Activated CD4-positive, CD25-positive, alpha-beta regulatory T cell treated with anti-CD3 and anti-CD28 coated beads, Interleukin-2, amount 50 U/mL, for 16 hours (primary cell): ENCODE results near the gene STK11.

Source experiments
- DNase-seq: peaks from one replicate; pipeline ENCODE4 v3.0.0-alpha.2; 2020; ENCODE audit warnings: low read depth, low spot score

The STK11 gene

GRCh38 chr19:1225440-1226226, 20.1 kb downstream of the STK11 start:
- no peak for DNase-seq

- no peak for DNase-seq
Measured at GRCh38 chr19:1226227-1226518, 20.6 kb downstream of the STK11 start.

DNA sequence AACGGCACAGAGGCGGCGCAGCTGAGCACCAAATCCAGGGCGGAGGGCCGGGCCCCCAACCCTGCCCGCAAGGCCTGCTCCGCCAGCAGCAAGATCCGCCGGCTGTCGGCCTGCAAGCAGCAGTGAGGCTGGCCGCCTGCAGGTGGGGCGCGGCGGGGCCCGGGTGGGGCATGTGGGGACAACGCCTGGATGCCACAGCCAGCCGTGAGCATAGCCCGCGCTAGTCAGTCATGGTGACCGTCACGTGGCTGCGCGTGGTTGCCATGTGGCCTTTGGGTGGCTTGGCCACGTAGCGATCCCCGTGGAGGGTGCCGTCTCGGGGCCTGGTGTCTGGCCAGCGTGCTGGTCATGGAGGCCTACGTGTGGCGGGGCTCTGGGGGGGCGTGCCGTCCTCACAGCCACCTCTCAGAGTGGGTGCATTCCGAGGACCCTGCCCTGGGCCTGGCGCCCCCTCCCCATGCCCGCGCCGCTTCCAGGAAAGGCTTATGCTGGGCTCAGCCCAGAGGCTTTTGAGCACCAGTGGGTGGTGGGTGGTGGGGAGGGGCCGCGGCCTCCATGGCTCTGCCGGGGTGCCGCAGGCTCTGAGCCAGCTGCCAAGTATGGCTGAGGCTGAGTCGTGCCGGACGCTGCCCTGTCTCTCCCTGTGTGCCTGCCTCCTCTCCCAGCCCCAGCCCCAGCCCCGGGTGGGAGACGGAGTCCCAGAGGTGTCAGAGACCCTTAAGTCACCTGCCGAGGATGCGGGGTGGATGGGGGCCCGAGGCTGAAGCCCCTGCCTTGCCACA, 21.1 kb downstream of the STK11 start:
- no peak for DNase-seq

DNA sequence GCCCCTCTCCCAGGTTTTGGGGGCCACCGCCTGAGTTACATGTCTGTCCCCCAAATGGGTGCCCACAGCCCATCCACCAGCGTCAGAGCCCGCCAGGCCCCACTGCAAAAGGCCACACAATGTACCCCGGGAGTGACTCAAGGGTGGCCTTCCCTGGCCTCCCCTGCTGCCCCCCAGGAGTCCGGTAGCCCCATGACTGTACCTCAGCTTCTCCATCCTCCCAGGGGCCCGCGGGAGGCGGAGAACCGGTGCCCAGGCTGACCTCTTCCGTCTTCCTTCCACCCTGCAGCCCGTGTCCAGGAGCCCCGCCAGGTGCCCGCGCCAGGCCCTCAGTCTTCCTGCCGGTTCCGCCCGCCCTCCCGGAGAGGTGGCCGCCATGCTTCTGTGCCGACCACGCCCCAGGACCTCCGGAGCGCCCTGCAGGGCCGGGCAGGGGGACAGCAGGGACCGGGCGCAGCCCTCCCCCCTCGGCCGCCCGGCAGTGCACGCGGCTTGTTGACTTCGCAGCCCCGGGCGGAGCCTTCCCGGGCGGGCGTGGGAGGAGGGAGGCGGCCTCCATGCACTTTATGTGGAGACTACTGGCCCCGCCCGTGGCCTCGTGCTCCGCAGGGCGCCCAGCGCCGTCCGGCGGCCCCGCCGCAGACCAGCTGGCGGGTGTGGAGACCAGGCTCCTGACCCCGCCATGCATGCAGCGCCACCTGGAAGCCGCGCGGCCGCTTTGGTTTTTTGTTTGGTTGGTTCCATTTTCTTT, 21.9 kb downstream of the STK11 start:
- no peak for DNase-seq

GRCh38 chr19:1228161-1228957, 22.8 kb downstream of the STK11 start:
- no peak for DNase-seq

GRCh38 chr19:1229056-1229923, 23.7 kb downstream of the STK11 start:
- no peak for DNase-seq

DNA sequence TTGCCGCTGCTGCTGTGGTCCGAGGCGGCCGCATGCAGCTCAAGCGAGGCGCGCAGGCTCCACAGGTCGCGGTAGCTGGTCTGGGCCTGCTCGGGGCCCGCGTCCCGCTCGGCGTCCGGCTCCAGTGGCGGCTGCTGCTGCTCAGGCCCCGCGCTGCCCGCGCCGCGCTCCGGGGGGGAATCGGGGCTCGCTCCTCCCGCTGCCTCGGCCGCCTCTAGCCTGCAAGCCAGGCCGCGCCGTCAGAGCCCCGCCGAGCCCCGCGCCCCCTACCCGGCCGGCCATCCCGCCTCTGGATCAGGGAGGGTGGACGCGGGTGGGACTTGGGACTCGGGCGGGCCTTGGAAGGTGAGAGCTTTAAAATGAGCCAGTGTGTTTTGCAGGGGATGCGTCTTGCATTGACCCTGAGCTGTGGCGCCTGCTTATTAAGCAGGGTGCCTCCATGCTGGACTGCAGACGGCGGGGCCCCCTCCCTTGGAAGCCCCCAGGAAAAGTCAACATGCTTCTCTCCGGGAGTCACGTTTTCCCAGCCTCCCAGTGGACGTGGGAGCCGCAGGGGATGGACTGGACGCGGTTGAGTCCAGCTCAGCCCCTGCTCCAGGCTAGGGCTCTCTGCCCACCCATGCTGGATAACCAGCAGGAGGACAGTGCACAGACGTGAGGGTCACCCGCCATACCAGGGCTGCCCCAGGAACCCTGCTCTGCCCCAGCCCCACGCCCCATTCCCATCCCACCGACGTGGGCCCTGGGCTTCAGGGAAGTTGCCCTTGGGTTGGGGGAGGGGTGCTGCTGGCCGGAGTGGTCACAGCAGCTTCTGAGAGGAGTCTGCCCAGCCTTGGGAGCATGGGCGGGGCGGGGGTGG, 24.6 kb downstream of the STK11 start:
- no peak for DNase-seq

- no peak for DNase-seq
Measured at GRCh38 chr19:1230783-1231489, 25.4 kb downstream of the STK11 start.

- DNase-seq = no peak
Measured at GRCh38 chr19:1231729-1232637, 26.4 kb downstream of the STK11 start.

DNA sequence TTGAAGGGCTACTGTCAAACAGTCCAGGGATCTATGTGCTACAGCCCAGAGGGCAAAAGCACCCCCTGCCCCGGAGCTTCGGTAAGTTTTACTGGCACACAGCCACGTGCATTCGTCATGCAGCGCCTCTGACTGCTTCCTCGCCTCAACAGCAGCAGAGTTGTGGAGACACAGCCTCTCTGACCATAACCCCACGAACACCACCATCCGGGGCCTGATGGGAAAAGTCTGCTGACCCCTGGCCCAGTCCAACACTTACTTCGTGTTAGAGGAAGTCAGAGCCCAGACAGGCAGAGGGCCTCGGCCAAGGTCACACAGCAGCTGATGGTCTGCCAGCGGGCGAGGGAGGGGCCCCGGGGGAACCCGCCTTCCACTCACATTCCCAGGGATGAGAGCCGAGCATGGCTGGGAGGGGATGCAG, 27.1 kb downstream of the STK11 start:
- DNase-seq = no peak

- no peak for DNase-seq
Measured at GRCh38 chr19:1233115-1233667, 27.6 kb downstream of the STK11 start.

DNA sequence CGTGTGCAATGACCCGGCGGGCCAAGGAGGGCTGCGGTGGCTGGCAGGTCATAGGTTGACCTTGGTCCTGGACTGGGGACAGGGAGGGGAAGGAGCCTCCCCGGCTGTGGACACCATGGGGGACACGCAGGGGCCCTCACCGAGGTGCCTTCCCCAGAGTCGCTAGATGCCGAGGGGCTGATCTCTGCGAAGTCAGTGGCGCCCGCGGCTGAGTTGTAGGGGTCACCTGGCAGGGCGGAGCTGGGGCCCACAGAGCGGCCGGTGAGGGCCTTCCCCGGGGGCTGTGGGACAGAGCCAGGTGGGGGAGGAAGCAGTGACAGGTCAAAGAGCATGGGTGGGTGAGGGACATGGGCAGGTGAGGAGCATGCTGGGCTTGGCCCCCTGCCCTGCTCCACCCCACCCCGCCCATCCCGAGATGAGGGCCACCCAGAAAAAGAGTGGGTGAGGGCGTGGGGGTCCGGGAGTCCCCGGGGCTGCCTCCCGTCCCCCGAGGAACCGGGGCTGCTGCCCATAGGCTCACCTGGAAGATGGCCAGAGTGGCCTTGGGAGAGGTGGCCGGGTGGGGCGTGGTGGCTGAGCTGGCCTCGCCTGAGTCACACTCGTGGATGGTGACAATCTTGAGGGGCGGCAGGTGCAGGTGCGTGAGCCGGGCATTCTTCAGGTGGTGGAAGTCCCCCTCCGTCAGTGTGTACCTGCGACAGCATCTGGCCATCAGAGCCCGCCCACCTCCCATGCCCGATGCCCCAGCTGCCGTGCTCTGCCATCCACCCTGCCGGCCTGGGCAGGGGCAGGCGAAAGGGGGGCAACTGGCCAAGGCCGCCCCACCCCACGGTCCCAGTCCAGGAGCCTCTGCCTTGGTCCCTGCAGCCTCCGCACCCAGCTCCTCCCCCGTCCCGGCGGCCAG, 28.7 kb downstream of the STK11 start:
- no peak for DNase-seq

DNA sequence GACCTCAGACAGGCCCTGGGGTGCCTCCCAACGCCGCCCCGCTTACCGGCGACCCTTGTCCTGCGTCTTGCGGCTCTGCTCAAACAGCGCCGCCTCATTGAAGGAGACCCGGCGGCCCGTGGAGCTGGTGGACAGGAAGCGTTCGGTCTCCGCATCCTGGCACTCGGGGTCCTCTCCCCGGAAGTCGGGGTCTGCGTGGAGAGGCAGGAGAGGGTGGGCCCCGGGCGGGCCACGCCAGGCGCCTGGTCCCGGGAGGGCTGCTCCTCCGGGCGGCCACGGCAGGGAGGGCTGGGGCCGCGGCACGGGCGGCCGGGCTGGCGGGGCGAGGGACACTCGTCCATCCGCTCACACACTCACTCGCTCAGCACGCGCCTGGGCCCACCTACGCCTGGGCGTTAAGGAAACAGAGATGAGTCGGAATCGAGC, 29.4 kb downstream of the STK11 start:
- DNase-seq = no peak

- DNase-seq = no peak
Measured at GRCh38 chr19:1235625-1236538, 30.3 kb downstream of the STK11 start.

DNA sequence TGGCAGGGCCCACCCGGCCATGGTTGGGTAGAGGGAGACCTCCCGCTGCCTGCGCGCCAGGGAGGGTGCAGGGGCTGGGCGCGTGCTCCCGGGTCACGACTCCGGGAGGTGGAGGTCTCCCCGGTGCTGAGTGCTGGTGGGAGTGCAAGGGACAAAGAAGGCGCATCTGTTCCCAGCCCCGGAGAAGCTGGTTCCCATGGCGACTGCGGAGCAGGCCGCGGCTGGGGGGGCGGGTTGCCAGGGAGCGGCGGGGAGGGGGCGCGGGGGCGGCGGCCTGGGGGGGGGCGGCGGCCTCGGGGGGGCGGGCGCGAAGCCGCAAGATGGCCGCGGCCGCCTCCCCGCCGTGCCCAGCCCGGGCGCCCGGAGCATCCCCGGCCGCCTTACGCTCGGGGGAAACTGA, 31.0 kb downstream of the STK11 start:
- DNase-seq = no peak
